ENCODE data around the gene LRRC56.
"Not testable (repeated sequence)": the region's sequence is repeated elsewhere in the genome, so short reads cannot be mapped to it uniquely, and the experiment has no call there.

- TF ChIP-seq, protein P1, sequence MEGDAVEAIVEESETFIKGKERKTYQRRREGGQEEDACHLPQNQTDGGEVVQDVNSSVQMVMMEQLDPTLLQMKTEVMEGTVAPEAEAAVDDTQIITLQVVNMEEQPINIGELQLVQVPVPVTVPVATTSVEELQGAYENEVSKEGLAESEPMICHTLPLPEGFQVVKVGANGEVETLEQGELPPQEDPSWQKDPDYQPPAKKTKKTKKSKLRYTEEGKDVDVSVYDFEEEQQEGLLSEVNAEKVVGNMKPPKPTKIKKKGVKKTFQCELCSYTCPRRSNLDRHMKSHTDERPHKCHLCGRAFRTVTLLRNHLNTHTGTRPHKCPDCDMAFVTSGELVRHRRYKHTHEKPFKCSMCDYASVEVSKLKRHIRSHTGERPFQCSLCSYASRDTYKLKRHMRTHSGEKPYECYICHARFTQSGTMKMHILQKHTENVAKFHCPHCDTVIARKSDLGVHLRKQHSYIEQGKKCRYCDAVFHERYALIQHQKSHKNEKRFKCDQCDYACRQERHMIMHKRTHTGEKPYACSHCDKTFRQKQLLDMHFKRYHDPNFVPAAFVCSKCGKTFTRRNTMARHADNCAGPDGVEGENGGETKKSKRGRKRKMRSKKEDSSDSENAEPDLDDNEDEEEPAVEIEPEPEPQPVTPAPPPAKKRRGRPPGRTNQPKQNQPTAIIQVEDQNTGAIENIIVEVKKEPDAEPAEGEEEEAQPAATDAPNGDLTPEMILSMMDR (IDR thresholded peaks at IDR 0.05): not testable (repeated sequence)
- not testable (repeated sequence) for TF ChIP-seq POLR2A (IDR thresholded peaks at IDR 0.05)
Observed at GRCh38 chr11:574031-574570, 36.8 kb downstream of the LRRC56 start.

Data from heart left ventricle (tissue), 13 donors.